ENCODE data around the gene YOD1.

The YOD1 gene

DNA sequence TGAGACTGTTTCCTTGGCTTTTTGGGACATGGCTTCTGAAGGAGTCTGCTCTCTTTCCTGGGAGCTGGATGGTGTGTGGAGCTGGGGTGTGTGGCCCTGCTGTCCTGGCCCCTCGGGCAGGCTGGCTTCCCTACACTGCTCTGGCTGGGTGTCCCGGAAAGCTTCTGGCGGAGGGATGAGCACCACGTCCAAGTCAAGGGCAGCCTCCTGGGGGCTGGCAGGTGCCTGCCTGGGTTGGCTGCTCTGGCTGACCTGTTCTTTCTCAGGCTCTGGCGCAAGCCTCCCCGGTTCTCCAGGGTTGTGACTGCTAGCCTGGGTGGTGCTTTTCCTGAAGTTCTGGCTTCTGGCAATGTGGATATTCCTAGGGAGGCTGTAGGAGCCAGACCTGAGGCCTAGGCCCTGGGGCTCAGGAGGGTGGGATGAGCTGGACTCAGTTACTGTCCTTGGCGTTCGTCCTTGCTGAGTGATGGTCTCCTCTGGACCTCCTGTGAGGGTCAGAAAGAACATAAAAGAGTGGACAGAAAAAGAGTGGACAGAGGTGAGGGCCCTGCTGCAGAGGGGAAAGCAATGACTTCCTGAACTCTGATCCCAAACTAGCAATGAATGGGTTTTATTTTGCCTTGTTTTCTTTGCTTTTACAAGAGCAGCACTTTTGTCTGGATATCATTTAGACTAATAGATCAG is 27.9 kb downstream of the YOD1 start:
- H3K4me3 ChIP-seq (replicated peaks; ENCODE audit: insufficient read depth, low read length) = no peak overlapping the region
- TF ChIP-seq REST (IDR thresholded peaks at IDR 0.05; ENCODE audit: insufficient replicate concordance, low read depth) (no peak), POLR2AphosphoS5 (IDR thresholded peaks at IDR 0.05; ENCODE audit: low read depth) (no peak), CTCF (IDR thresholded peaks at IDR 0.05; ENCODE audit: insufficient read depth, low read length) (no peak), SPI1 (IDR thresholded peaks at IDR 0.05; ENCODE audit: borderline replicate concordance, low read depth) (no peak), GABPA (IDR thresholded peaks at IDR 0.05; ENCODE audit: low read depth) (no peak)
- no peak for DNase-seq (ENCODE audit: low read depth in 1 of 2, low spot score in 1 of 2)
- no peak overlapping the region for H3K27ac ChIP-seq (replicated peaks)
- no peaks in the 10 kb centered on the region for H3K27me3 ChIP-seq (ENCODE audit: insufficient read depth, poor library complexity, severe bottlenecking)

DNA sequence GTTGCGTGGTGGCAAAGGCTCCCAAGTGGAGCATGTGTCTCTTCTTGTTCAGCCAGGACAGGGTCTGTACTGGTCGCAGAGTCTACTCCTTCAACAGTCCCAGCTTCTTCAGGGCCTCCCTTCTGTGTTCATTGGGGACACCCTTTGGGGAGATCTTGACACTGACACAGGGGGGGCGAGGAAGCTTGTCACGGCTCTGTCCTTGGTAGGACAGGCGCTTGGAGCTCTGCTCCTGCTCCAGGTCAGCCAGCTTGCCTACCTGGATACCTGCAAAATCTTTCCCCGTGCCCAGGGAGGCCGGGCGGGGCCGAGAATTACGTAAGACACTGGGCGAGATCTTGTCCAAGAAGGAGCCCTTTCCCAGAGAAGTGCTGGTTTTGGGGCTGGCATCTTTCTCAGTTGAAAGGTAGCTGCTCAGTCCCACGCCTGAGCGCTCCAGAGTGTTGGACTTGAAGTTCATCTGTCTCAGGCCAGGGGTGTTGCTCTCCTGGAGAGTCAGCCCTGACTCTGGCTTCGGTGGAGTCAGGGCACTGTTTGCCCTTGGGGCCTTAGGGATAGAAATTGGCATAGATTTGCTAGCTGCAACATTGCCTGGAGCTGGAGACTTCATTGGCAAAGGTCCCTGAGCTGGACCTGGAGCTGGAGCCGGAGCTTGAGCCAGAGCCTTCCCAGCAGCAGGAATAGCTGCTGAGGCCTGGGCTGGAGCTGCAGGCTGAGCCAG is 29.0 kb downstream of the YOD1 start:
- TF ChIP-seq REST (IDR thresholded peaks at IDR 0.05; ENCODE audit: insufficient replicate concordance, low read depth) (no peak), POLR2AphosphoS5 (IDR thresholded peaks at IDR 0.05; ENCODE audit: low read depth) (no peak), SPI1 (IDR thresholded peaks at IDR 0.05; ENCODE audit: borderline replicate concordance, low read depth) (no peak), GABPA (IDR thresholded peaks at IDR 0.05; ENCODE audit: low read depth) (no peak), CTCF (IDR thresholded peaks at IDR 0.05; ENCODE audit: insufficient read depth, low read length) (no peak)
- H3K27me3 ChIP-seq (ENCODE audit: insufficient read depth, poor library complexity, severe bottlenecking) = no peaks in the 10 kb centered on the region
- no peak overlapping the region for H3K27ac ChIP-seq (replicated peaks)
- DNase-seq (ENCODE audit: low read depth in 1 of 2, low spot score in 1 of 2) = no peak
- H3K4me3 ChIP-seq (replicated peaks; ENCODE audit: insufficient read depth, low read length) = no peak overlapping the region

DNA sequence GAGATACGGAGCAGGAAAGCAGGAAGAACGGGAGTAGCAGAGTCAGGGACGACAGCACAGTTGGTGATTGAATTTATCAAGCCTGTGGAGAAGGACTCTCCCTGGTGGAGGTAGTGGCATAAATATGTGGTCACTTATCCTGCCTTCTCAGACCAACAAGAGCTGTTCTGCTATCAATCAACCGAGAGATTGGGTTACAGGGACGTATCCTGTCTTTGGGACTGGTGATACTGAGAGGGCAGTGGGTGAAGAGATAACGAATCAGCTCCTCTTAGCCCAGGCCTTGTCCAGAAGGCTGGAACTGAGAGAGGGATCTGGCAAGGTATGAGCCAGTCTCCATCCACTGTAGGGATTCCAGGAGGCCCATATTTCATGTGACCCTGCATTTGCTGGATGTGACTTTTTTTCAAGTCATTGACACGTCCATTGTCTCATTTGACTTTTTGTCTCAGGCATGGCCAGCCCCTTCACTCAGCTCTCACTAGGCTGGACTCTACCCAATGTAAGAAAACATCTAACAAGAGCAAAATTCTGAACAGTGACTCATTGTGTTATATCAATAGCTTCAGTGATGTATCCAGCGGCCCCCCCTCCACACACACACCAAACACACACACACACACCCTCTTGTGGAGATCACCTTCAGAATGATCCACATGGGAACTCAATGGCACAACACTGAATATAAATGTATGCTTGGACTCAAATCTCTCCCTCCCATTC is 29.7 kb downstream of the YOD1 start:
- Histone ChIP-seq H3K27me3 (ENCODE audit: insufficient read depth, poor library complexity, severe bottlenecking) (no peaks in the 10 kb centered on the region), H3K4me3 (replicated peaks; ENCODE audit: insufficient read depth, low read length) (no peak overlapping the region), H3K27ac (replicated peaks) (no peak overlapping the region)
- TF ChIP-seq SPI1 (IDR thresholded peaks at IDR 0.05; ENCODE audit: borderline replicate concordance, low read depth) = no peak
- no peak for TF ChIP-seq REST (IDR thresholded peaks at IDR 0.05; ENCODE audit: insufficient replicate concordance, low read depth)
- no peak for TF ChIP-seq CTCF (IDR thresholded peaks at IDR 0.05; ENCODE audit: insufficient read depth, low read length)
- TF ChIP-seq POLR2AphosphoS5 (IDR thresholded peaks at IDR 0.05; ENCODE audit: low read depth) = no peak
- no peak for TF ChIP-seq GABPA (IDR thresholded peaks at IDR 0.05; ENCODE audit: low read depth)
- DNase-seq (ENCODE audit: low read depth in 1 of 2, low spot score in 1 of 2) = no peak
